CD4-positive, alpha-beta T cell (primary cell): ENCODE data around the gene EXT2. TPM values are rescaled to one million over a fixed set of nuclear protein-coding genes. Genes with fewer than 3 reads are reported as not detected.

Experiments used
- ATAC-seq: fragments of 200-7000 bp; cut with Tn5 transposase; one replicate; pipeline ENCODE4 v1.10.0; 2022; ENCODE audit warnings: mild to moderate bottlenecking; ENCODE audit not compliant: poor library complexity
- CTCF ChIA-PET: fragments of 350-600 bp; sonication (Branson Sonifier 250); formaldehyde crosslinking; loops from one replicate; lab custom pipeline; 2021; ENCODE audit warnings: antibody characterized with exemption, inconsistent platforms; lab: Charles Lee
- POLR2A ChIA-PET: fragments of 350-600 bp; sonication (Branson Sonifier 250); formaldehyde crosslinking; loops from one replicate; lab custom pipeline; 2021; ENCODE audit warnings: antibody characterized with exemption, inconsistent platforms; lab: Charles Lee
- DNase-seq, 14 experiments: peaks; one replicate each; pipeline ENCODE4 v3.0.0-alpha.2; 2013 to 2020; ENCODE audit warnings: mixed read lengths in 2 of 14
- H3K27ac ChIP-seq, 2 donors: one replicate each; pipeline versions ENCODE4 v1.5.1 to v1.7.0; 2013; ENCODE audit warnings: low read length in 2 of 2, low read depth in 1 of 2, mild to moderate bottlenecking in 1 of 2
- H3K27me3 ChIP-seq, 2 experiments: 1 replicate in 1 of 2; 2 replicates in 1 of 2; pipeline versions ENCODE4 v1.6.1 to v1.7.0; 2013; ENCODE audit warnings: low read length in 2 of 2, control low read depth in 1 of 2, mild to moderate bottlenecking in 1 of 2, moderate library complexity in 1 of 2; ENCODE audit not compliant: insufficient read depth in 2 of 2, control insufficient read depth in 1 of 2
- H3K36me3 ChIP-seq: one replicate; pipeline ENCODE4 v1.6.1; 2013; ENCODE audit warnings: low read length, control low read depth; ENCODE audit not compliant: insufficient read depth
- H3K4me1 ChIP-seq: one replicate; pipeline ENCODE4 v1.6.1; 2013; ENCODE audit warnings: low read length, control low read depth; ENCODE audit not compliant: insufficient read depth
- H3K4me3 ChIP-seq: one replicate; pipeline ENCODE4 v1.5.1; 2013; ENCODE audit warnings: mild to moderate bottlenecking, low read length, moderate library complexity
- H3K9me3 ChIP-seq, 2 experiments: 1 replicate in 1 of 2; 2 replicates in 1 of 2; pipeline versions ENCODE4 v1.6.1 to v1.7.0; 2013; ENCODE audit warnings: low read length in 2 of 2, mild to moderate bottlenecking in 2 of 2, control low read depth in 1 of 2, moderate library complexity in 1 of 2; ENCODE audit not compliant: control insufficient read depth in 1 of 2, insufficient read depth in 1 of 2
- H3K27ac Mint-ChIP-seq: one replicate; pipeline ENCODE4 v1.8.0; 2020; ENCODE audit warnings: mixed read lengths
- H3K27me3 Mint-ChIP-seq: one replicate; pipeline ENCODE4 v1.8.0; 2021; ENCODE audit warnings: mixed read lengths
- H3K36me3 Mint-ChIP-seq: one replicate; pipeline ENCODE4 v1.8.0; 2021; ENCODE audit warnings: low read depth, mixed read lengths
- H3K4me1 Mint-ChIP-seq: one replicate; pipeline ENCODE4 v1.8.0; 2021; ENCODE audit warnings: low read depth, mixed read lengths
- H3K4me3 Mint-ChIP-seq: one replicate; pipeline ENCODE4 v1.8.0; 2020; ENCODE audit warnings: mild to moderate bottlenecking, mixed read lengths
- H3K9me3 Mint-ChIP-seq: one replicate; pipeline ENCODE4 v1.8.0; 2020; ENCODE audit warnings: mixed read lengths
- CTCF ChIP-seq: fragments of 200-600 bp; IDR thresholded peaks from one replicate; pipeline ENCODE4 v1.8.0; 2022; ENCODE audit warnings: antibody characterized with exemption, mild to moderate bottlenecking
- intact Hi-C, 2 experiments: fragments of 100-400 bp; cut with DNase I in 1 of 2; cut with micrococcal nuclease in 1 of 2; formaldehyde crosslinking; loops; one replicate each; pipeline versions ENCODE4 v1.15.1 to v1.9.0; 2023 to 2025; cut with DNase I, micrococcal nuclease
- total RNA-seq, 174 experiments: library from RNA in 2 of 174; stranded (reverse) in 2 of 174; gene quantifications; one replicate each; pipeline ENCODE4 v1.2.3 and lab custom pipeline; 2021 to 2026

The EXT2 gene
- total RNA-seq, 2 experiments from 2014 or later = 17.1 to 17.5 TPM

DNA sequence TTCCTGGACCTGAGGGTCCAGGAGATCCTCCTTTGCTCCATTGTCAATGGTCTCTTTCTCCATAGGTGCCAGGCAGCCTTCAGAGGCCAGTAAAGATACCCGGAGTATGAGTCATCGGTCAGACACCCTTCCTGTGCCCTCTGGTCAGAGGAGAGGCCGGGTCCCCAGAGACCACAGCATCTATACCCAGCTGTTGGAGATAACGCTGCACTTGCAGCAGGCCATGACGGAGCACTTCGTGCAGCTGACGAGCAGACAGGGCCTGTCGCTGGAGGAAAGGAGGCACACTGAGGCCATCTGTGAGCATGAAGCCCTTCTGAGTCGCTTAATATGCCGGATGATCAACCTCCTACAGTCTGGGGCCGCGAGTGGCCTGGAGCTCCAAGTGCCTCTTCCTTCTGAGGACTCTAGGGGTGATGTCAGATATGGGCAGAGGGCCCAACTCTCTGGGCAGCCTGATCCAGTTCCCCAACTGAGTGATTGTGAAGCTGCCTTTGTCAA, 47.5 kb upstream of the EXT2 start, which contains the start of gene ACCSL:
Gene ACCSL (plus strand): TSS at position 51 of the 501 bp plus-strand sequence. CDS start 56 bp downstream, at position 107.
- no peaks in the 10 kb centered on the region for H3K4me1 Mint-ChIP-seq
- no peak for ATAC-seq

GRCh38 chr11:44049832-44050231, 45.6 kb upstream of the EXT2 start:
- TF ChIP-seq CTCF = no peak
- intact Hi-C loops = no loop called here
- Histone ChIP-seq H3K27ac (no peak overlapping the region), H3K36me3 (no peaks in the 10 kb centered on the region), H3K4me3 (no peak overlapping the region), H3K4me1 (no peaks in the 10 kb centered on the region), H3K9me3 (no peaks in the 10 kb centered on the region), H3K27me3 (no peaks in the 10 kb centered on the region)
- POLR2A ChIA-PET = no interaction called here
- H3K36me3 Mint-ChIP-seq = no peaks in the 10 kb centered on the region
- H3K4me1 Mint-ChIP-seq = no peaks in the 10 kb centered on the region
- H3K9me3 Mint-ChIP-seq = no peaks in the 10 kb centered on the region
- no peak overlapping the region for H3K4me3 Mint-ChIP-seq
- no peak overlapping the region for H3K27ac Mint-ChIP-seq
- DNase-seq (no peak), ATAC-seq (no peak)
- CTCF ChIA-PET = no interaction called here
- peaks cover 4% of the 10 kb centered on the region for H3K27me3 Mint-ChIP-seq

More for the DNA sequence above, 47.5 kb upstream of the EXT2 start, which contains the start of gene ACCSL:
- ChIA-PET POLR2A (no interaction called here), CTCF (no interaction called here)
- TF ChIP-seq CTCF = no peak
- no peaks in the 10 kb centered on the region for H3K9me3 Mint-ChIP-seq
- no peak within 1 kb of the TSS for H3K4me3 ChIP-seq
- no peaks in the 10 kb centered on the region for H3K36me3 ChIP-seq
- H3K36me3 Mint-ChIP-seq = no peaks in the 10 kb centered on the region
- H3K4me3 Mint-ChIP-seq = no peak within 1 kb of the TSS
- no peaks in the 10 kb centered on the region for H3K4me1 ChIP-seq
- no peak within 1 kb of the TSS for H3K27ac Mint-ChIP-seq
- no peaks in the 10 kb centered on the region for H3K9me3 ChIP-seq
- intact Hi-C loops = no loop called here
- H3K27me3 ChIP-seq = no peaks in the 10 kb centered on the region
- H3K27me3 Mint-ChIP-seq = peaks cover 4% of the 10 kb centered on the region
- no peak within 1 kb of the TSS for H3K27ac ChIP-seq
- no peak for DNase-seq

GRCh38 chr11:44051171-44051570, 44.3 kb upstream of the EXT2 start:
- Histone ChIP-seq H3K4me3 (no peak overlapping the region), H3K4me1 (no peaks in the 10 kb centered on the region), H3K36me3 (no peaks in the 10 kb centered on the region), H3K27ac (no peak overlapping the region), H3K9me3 (no peaks in the 10 kb centered on the region), H3K27me3 (no peaks in the 10 kb centered on the region)
- ChIA-PET POLR2A (no interaction called here), CTCF (no interaction called here)
- H3K36me3 Mint-ChIP-seq = no peaks in the 10 kb centered on the region
- DNase-seq = no peak
- peaks cover 3% of the 10 kb centered on the region for H3K27me3 Mint-ChIP-seq
- TF ChIP-seq CTCF = no peak
- H3K9me3 Mint-ChIP-seq = no peaks in the 10 kb centered on the region
- no peak overlapping the region for H3K27ac Mint-ChIP-seq
- H3K4me1 Mint-ChIP-seq = no peaks in the 10 kb centered on the region
- intact Hi-C loops = no loop called here
- no peak overlapping the region for H3K4me3 Mint-ChIP-seq
- no peak for ATAC-seq
